Astrocyte (in vitro differentiated cells and primary cell): ENCODE measurements around the gene CDKAL1. TPM values are rescaled to one million over a fixed set of nuclear protein-coding genes. Genes with fewer than 3 reads are reported as not detected.
A peak's percentile ranks its signal among the peaks of the same experiment; 100 is the strongest.

Experiments
- DNase-seq: peaks from one replicate; pipeline ENCODE4 v3.0.0-alpha.2; 2010; ENCODE audit warnings: low read depth
- FAIRE-seq: peaks from 2 replicates; lab custom pipeline; 2011; peaks lifted over from hg19 to GRCh38; lab: Jason Lieb, UNC
- H2AFZ ChIP-seq: 2 replicates; pipeline ENCODE4 v1.6.0; 2012; ENCODE audit warnings: low read depth, low read length, inconsistent platforms
- H3K27ac ChIP-seq: 2 replicates; pipeline ENCODE4 v1.5.1; 2011; ENCODE audit warnings: low read depth, low read length, inconsistent platforms
- H3K27me3 ChIP-seq: 2 replicates; pipeline ENCODE4 v1.6.0; 2011; ENCODE audit warnings: low read length, inconsistent platforms; ENCODE audit not compliant: insufficient read depth
- H3K36me3 ChIP-seq: 2 replicates; pipeline ENCODE4 v1.5.1; 2011; ENCODE audit warnings: low read length, inconsistent platforms; ENCODE audit not compliant: insufficient read depth
- H3K4me1 ChIP-seq: 2 replicates; pipeline ENCODE4 v1.5.1; 2011; ENCODE audit warnings: low read length, inconsistent platforms; ENCODE audit not compliant: insufficient read depth
- H3K4me2 ChIP-seq: 2 replicates; pipeline ENCODE4 v1.6.0; 2012; ENCODE audit warnings: low read length, inconsistent platforms
- H3K4me3 ChIP-seq: 2 replicates; pipeline ENCODE4 v1.5.1; 2011; ENCODE audit warnings: low read depth, mild to moderate bottlenecking, low read length, inconsistent platforms; ENCODE audit not compliant: insufficient read depth
- H3K79me2 ChIP-seq: 2 replicates; pipeline ENCODE4 v1.6.0; 2012; ENCODE audit warnings: mild to moderate bottlenecking, low read length, inconsistent platforms; ENCODE audit not compliant: insufficient read depth
- H3K9ac ChIP-seq: 2 replicates; pipeline ENCODE4 v1.6.0; 2012; ENCODE audit warnings: mild to moderate bottlenecking, low read length, inconsistent platforms
- H3K9me3 ChIP-seq: 2 replicates; pipeline ENCODE4 v1.5.1; 2012; ENCODE audit warnings: low read depth, mild to moderate bottlenecking, low read length, inconsistent platforms; ENCODE audit not compliant: insufficient read depth
- H4K20me1 ChIP-seq: 2 replicates; pipeline ENCODE4 v1.6.0; 2012; ENCODE audit warnings: low read length, inconsistent platforms; ENCODE audit not compliant: insufficient read depth
- H3K27ac Mint-ChIP-seq: one replicate; pipeline ENCODE4 v1.8.0; 2021; ENCODE audit warnings: mild to moderate bottlenecking, mixed read lengths; ENCODE audit not compliant: unreplicated experiment
- H3K27me3 Mint-ChIP-seq: one replicate; pipeline ENCODE4 v1.8.0; 2021; ENCODE audit warnings: low read depth, mixed read lengths; ENCODE audit not compliant: unreplicated experiment
- H3K36me3 Mint-ChIP-seq: one replicate; pipeline ENCODE4 v1.8.0; 2021; ENCODE audit warnings: low read depth, mixed read lengths; ENCODE audit not compliant: unreplicated experiment
- H3K4me1 Mint-ChIP-seq: one replicate; pipeline ENCODE4 v1.8.0; 2021; ENCODE audit warnings: low read depth, mixed read lengths; ENCODE audit not compliant: unreplicated experiment
- H3K4me3 Mint-ChIP-seq: one replicate; pipeline ENCODE4 v1.8.0; 2021; ENCODE audit warnings: mild to moderate bottlenecking, moderate library complexity, mixed read lengths; ENCODE audit not compliant: unreplicated experiment
- H3K9me3 Mint-ChIP-seq: one replicate; pipeline ENCODE4 v1.8.0; 2021; ENCODE audit warnings: mild to moderate bottlenecking, mixed read lengths; ENCODE audit not compliant: unreplicated experiment
- CTCF ChIP-seq: IDR thresholded peaks from 2 replicates; pipeline ENCODE4 v1.5.1; 2011; ENCODE audit warnings: low read depth, mild to moderate bottlenecking, inconsistent platforms, low read length, moderate library complexity; ENCODE audit not compliant: insufficient read depth
- EZH2 ChIP-seq: IDR thresholded peaks from 2 replicates; pipeline ENCODE4 v1.6.1; 2012; ENCODE audit warnings: mild to moderate bottlenecking, low read length, inconsistent platforms; ENCODE audit not compliant: insufficient read depth
- total RNA-seq: library from RNA; stranded (reverse); gene quantifications from 2 replicates; pipeline ENCODE4 v1.2.1, GENCODE V29; 2021

The CDKAL1 gene
- total RNA-seq, 1 donor from 2014 or later = 13.7 TPM

GRCh38 chr6:21138336-21139069 is 604.2 kb downstream of the CDKAL1 start:
- no peak overlapping the region for H3K4me2 ChIP-seq
- H3K36me3 ChIP-seq = no peaks in the 10 kb centered on the region
- no peaks in the 10 kb centered on the region for H3K4me1 ChIP-seq
- H3K27me3 Mint-ChIP-seq = no peaks in the 10 kb centered on the region
- H3K9me3 Mint-ChIP-seq = no peaks in the 10 kb centered on the region
- TF ChIP-seq CTCF (no peak), EZH2 (no peak)
- H3K36me3 Mint-ChIP-seq = peaks cover 2% of the 10 kb centered on the region
- no peaks in the 10 kb centered on the region for H3K9me3 ChIP-seq
- H4K20me1 ChIP-seq = no peaks in the 10 kb centered on the region
- no peak overlapping the region for H3K4me3 Mint-ChIP-seq
- no peaks in the 10 kb centered on the region for H3K4me1 Mint-ChIP-seq
- no peak overlapping the region for H3K27ac ChIP-seq
- no peak overlapping the region for H3K27ac Mint-ChIP-seq
- no peak overlapping the region for H3K4me3 ChIP-seq
- DNase-seq = peak; percentile 62
- no peak overlapping the region for H3K9ac ChIP-seq
- H3K27me3 ChIP-seq = no peaks in the 10 kb centered on the region
- H3K79me2 ChIP-seq = no peaks in the 10 kb centered on the region
- FAIRE-seq = no peak
- no peak overlapping the region for H2AFZ ChIP-seq

GRCh38 chr6:21140966-21141365 is 606.7 kb downstream of the CDKAL1 start:
- TF ChIP-seq EZH2 (no peak), CTCF (no peak)
- FAIRE-seq (no peak), DNase-seq (no peak)
- Histone ChIP-seq H4K20me1 (no peaks in the 10 kb centered on the region), H2AFZ (no peak overlapping the region), H3K9me3 (no peaks in the 10 kb centered on the region), H3K4me2 (no peak overlapping the region), H3K4me1 (no peaks in the 10 kb centered on the region), H3K27me3 (no peaks in the 10 kb centered on the region), H3K36me3 (no peaks in the 10 kb centered on the region), H3K4me3 (no peak overlapping the region), H3K27ac (no peak overlapping the region), H3K9ac (no peak overlapping the region), H3K79me2 (no peaks in the 10 kb centered on the region)
- H3K9me3 Mint-ChIP-seq = no peaks in the 10 kb centered on the region
- peaks cover 2% of the 10 kb centered on the region for H3K36me3 Mint-ChIP-seq
- no peaks in the 10 kb centered on the region for H3K4me1 Mint-ChIP-seq
- no peak overlapping the region for H3K4me3 Mint-ChIP-seq
- H3K27ac Mint-ChIP-seq = no peak overlapping the region
- no peaks in the 10 kb centered on the region for H3K27me3 Mint-ChIP-seq

- Histone ChIP-seq H3K4me2 (no peak overlapping the region), H3K9ac (no peak overlapping the region), H2AFZ (no peak overlapping the region), H3K4me3 (no peak overlapping the region), H3K27me3 (no peaks in the 10 kb centered on the region), H3K27ac (no peak overlapping the region), H4K20me1 (no peaks in the 10 kb centered on the region), H3K9me3 (no peaks in the 10 kb centered on the region), H3K36me3 (no peaks in the 10 kb centered on the region), H3K4me1 (no peaks in the 10 kb centered on the region), H3K79me2 (no peaks in the 10 kb centered on the region)
- H3K27ac Mint-ChIP-seq = no peak overlapping the region
- no peaks in the 10 kb centered on the region for H3K27me3 Mint-ChIP-seq
- no peaks in the 10 kb centered on the region for H3K4me1 Mint-ChIP-seq
- peaks cover 2% of the 10 kb centered on the region for H3K36me3 Mint-ChIP-seq
- DNase-seq (no peak), FAIRE-seq (no peak)
- no peaks in the 10 kb centered on the region for H3K9me3 Mint-ChIP-seq
- TF ChIP-seq EZH2 = no peak
- no peak for TF ChIP-seq CTCF
- H3K4me3 Mint-ChIP-seq = no peak overlapping the region
Measured at GRCh38 chr6:21141616-21142303, 607.5 kb downstream of the CDKAL1 start.
